H1 (cell line): Measurements from ENCODE around the gene APOO. TPM values are rescaled to one million over a fixed set of nuclear protein-coding genes. Genes with fewer than 3 reads are reported as not detected.

Source experiments
- CTCF ChIA-PET: fragments of 300-600 bp; sonication (Branson Sonifier 250); formaldehyde crosslinking; loops from one replicate; lab custom pipeline; 2021; ENCODE audit not compliant: partially characterized antibody; lab: Charles Lee
- POLR2A ChIA-PET: fragments of 300-600 bp; sonication (Branson Sonifier 250); formaldehyde crosslinking; loops from one replicate; lab custom pipeline; 2021; ENCODE audit warnings: inconsistent platforms; ENCODE audit not compliant: partially characterized antibody; lab: Charles Lee
- DNase-seq, 2 experiments: peaks; one replicate each; pipeline versions ENCODE4 v3.0.0 to v3.0.0-alpha.2; 2010 to 2022; ENCODE audit warnings: low spot score in 2 of 2, low read depth in 1 of 2, mixed read lengths in 1 of 2
- FAIRE-seq: peaks from 2 replicates; lab custom pipeline; 2011; peaks lifted over from hg19 to GRCh38; lab: Jason Lieb, UNC
- H2AFZ ChIP-seq: 2 replicates; pipeline ENCODE4 v1.8.1; 2012; ENCODE audit warnings: low read length, inconsistent platforms
- H2AK5ac ChIP-seq: 2 replicates; pipeline ENCODE4 v1.6.1; 2013; ENCODE audit warnings: low read depth, low read length
- H2BK120ac ChIP-seq: replicated peaks from 2 replicates; pipeline ENCODE3; 2013; ENCODE audit warnings: low read depth, low read length, inconsistent platforms
- H2BK12ac ChIP-seq: 2 replicates; pipeline ENCODE4 v1.6.1; 2013; ENCODE audit warnings: low read depth, low read length
- H2BK15ac ChIP-seq: 2 replicates; pipeline ENCODE4 v1.6.1; 2013; ENCODE audit warnings: low read length
- H2BK20ac ChIP-seq: 2 replicates; pipeline ENCODE4 v1.6.1; 2013; ENCODE audit warnings: low read length
- H2BK5ac ChIP-seq: 2 replicates; pipeline ENCODE4 v1.6.1; 2013; ENCODE audit warnings: low read depth, low read length
- H3K14ac ChIP-seq: 2 replicates; pipeline ENCODE4 v1.6.1; 2013; ENCODE audit warnings: inconsistent platforms; ENCODE audit not compliant: insufficient read length
- H3K18ac ChIP-seq: 2 replicates; pipeline ENCODE4 v1.6.1; 2013; ENCODE audit warnings: low read length; ENCODE audit errors: extremely low read depth
- H3K23ac ChIP-seq: 2 replicates; pipeline ENCODE4 v1.6.1; 2013; ENCODE audit warnings: inconsistent platforms; ENCODE audit not compliant: insufficient read length
- H3K23me2 ChIP-seq: 2 replicates; pipeline ENCODE4 v1.6.1; 2013; ENCODE audit warnings: low read depth, low read length
- H3K27ac ChIP-seq: 2 replicates; pipeline ENCODE4 v1.6.1; 2011; ENCODE audit warnings: low read depth, low read length, inconsistent platforms
- H3K27me3 ChIP-seq, 4 experiments: replicated peaks in 1 of 4; 1 replicate in 1 of 4; 2 replicates in 3 of 4; pipeline versions ENCODE4 v1.6.1 to v1.8.1; 2011 to 2013; ENCODE audit warnings: low read length in 3 of 4, mild to moderate bottlenecking in 3 of 4, inconsistent platforms in 2 of 4, mixed read lengths in 2 of 4, moderate library complexity in 1 of 4; ENCODE audit not compliant: control insufficient read depth in 3 of 4, insufficient read depth in 3 of 4; ENCODE audit errors: extremely low read depth in 1 of 4
- H3K36me3 ChIP-seq, 4 experiments: 2 replicates each; pipeline versions ENCODE4 v1.6.1 to v1.8.1; 2011 to 2013; ENCODE audit warnings: mild to moderate bottlenecking in 4 of 4, low read length in 3 of 4, moderate library complexity in 2 of 4, control low read depth in 1 of 4, inconsistent platforms in 1 of 4; ENCODE audit not compliant: insufficient read depth in 4 of 4, control insufficient read depth in 2 of 4
- H3K4ac ChIP-seq: replicated peaks from 2 replicates; pipeline ENCODE3; 2013; ENCODE audit warnings: low read length, low read depth, mixed read lengths, inconsistent platforms; ENCODE audit not compliant: insufficient read length
- H3K4me1 ChIP-seq, 4 experiments: replicated peaks in 1 of 4; 1 replicate in 1 of 4; 2 replicates in 3 of 4; pipeline versions ENCODE4 v1.6.1 to v1.8.1; 2011 to 2013; ENCODE audit warnings: low read length in 3 of 4, inconsistent platforms in 2 of 4, mixed read lengths in 1 of 4; ENCODE audit not compliant: insufficient read depth in 4 of 4, control insufficient read depth in 3 of 4
- H3K4me2 ChIP-seq, 2 experiments: 2 replicates each; pipeline versions ENCODE4 v1.6.1 to v1.8.1; 2011 to 2013; ENCODE audit warnings: low read depth in 2 of 2, low read length in 2 of 2, control low read depth in 1 of 2, inconsistent platforms in 1 of 2, mild to moderate bottlenecking in 1 of 2; ENCODE audit not compliant: insufficient read depth in 1 of 2
- H3K4me3 ChIP-seq, 4 experiments: fragments of 200-600, 300-600 bp in 1 of 4; sonication (generic), shearing (Covaris generic), sonication (Bioruptor Twin) in 1 of 4; 2 replicates each; pipeline versions ENCODE4 v1.5.1 to v1.8.1; 2011 to 2016; ENCODE audit warnings: low read length in 4 of 4, low read depth in 3 of 4, control low read depth in 2 of 4, inconsistent platforms in 2 of 4, mild to moderate bottlenecking in 2 of 4, mixed read lengths in 1 of 4, moderate library complexity in 1 of 4; ENCODE audit not compliant: insufficient read depth in 2 of 4; ENCODE audit errors: extremely low read depth in 1 of 4
- H3K56ac ChIP-seq: replicated peaks from 2 replicates; pipeline ENCODE3; 2013; ENCODE audit warnings: low read depth, mild to moderate bottlenecking, mixed read lengths, low read length, inconsistent platforms; ENCODE audit not compliant: insufficient read length
- H3K79me1 ChIP-seq: 2 replicates; pipeline ENCODE4 v1.6.1; 2013; ENCODE audit warnings: low read depth, low read length, control low read depth
- H3K79me2 ChIP-seq, 2 experiments: 2 replicates each; pipeline versions ENCODE4 v1.6.1 to v1.8.1; 2012 to 2013; ENCODE audit warnings: low read length in 2 of 2, mild to moderate bottlenecking in 2 of 2, inconsistent platforms in 1 of 2; ENCODE audit not compliant: insufficient read depth in 2 of 2, control insufficient read depth in 1 of 2
- H3K9ac ChIP-seq, 4 experiments: replicated peaks in 1 of 4; 1 replicate in 1 of 4; 2 replicates in 3 of 4; pipeline versions ENCODE4 v1.6.1 to v1.8.1; 2011 to 2013; ENCODE audit warnings: low read depth in 3 of 4, low read length in 3 of 4, control low read depth in 2 of 4, mild to moderate bottlenecking in 2 of 4, moderate library complexity in 2 of 4, inconsistent platforms in 1 of 4; ENCODE audit errors: extremely low read depth in 1 of 4
- H3K9me3 ChIP-seq, 2 experiments: 2 replicates each; pipeline versions ENCODE4 v1.6.1 to v1.8.1; 2012 to 2013; ENCODE audit warnings: mild to moderate bottlenecking in 2 of 2, moderate library complexity in 2 of 2, control low read depth in 1 of 2, inconsistent platforms in 1 of 2, low read depth in 1 of 2, low read length in 1 of 2, mixed read lengths in 1 of 2; ENCODE audit not compliant: insufficient read depth in 2 of 2
- H4K20me1 ChIP-seq, 2 experiments: replicated peaks in 1 of 2; 2 replicates each; pipeline versions ENCODE3 to v1.8.1; 2011 to 2013; ENCODE audit warnings: inconsistent platforms in 2 of 2, low read length in 2 of 2, mild to moderate bottlenecking in 1 of 2; ENCODE audit not compliant: insufficient read depth in 2 of 2, control insufficient read depth in 1 of 2
- H4K5ac ChIP-seq: 2 replicates; pipeline ENCODE4 v1.6.1; 2013; ENCODE audit warnings: low read length, low read depth, mixed read lengths, inconsistent platforms; ENCODE audit not compliant: insufficient read length
- H4K8ac ChIP-seq: 2 replicates; pipeline ENCODE4 v1.8.0; 2013; ENCODE audit warnings: mild to moderate bottlenecking, moderate library complexity, low read length, inconsistent platforms; ENCODE audit not compliant: insufficient read depth; ENCODE audit errors: extremely low read depth
- H4K91ac ChIP-seq: replicated peaks from 2 replicates; pipeline ENCODE3; 2013; ENCODE audit warnings: low read length, mixed read lengths, inconsistent platforms; ENCODE audit not compliant: insufficient read length
- ASH2L ChIP-seq: fragments of 200-600, 300-600 bp; sonication (generic); IDR thresholded peaks from one replicate; pipeline ENCODE4 v1.7.1; 2017; ENCODE audit warnings: low read length
- CBX8 ChIP-seq: fragments of 300-800, 300-1000 bp; sonication (generic); IDR thresholded peaks from 2 replicates; pipeline ENCODE4 v1.7.1; 2016; ENCODE audit warnings: low read depth, low read length, borderline replicate concordance
- CEBPB ChIP-seq: IDR thresholded peaks from 2 replicates; pipeline ENCODE4 v1.6.1; 2012; ENCODE audit warnings: low read depth, low read length
- CHD1 ChIP-seq: IDR thresholded peaks from 2 replicates; pipeline ENCODE4 v1.6.1; 2012; ENCODE audit warnings: low read depth, low read length, improper control_type of control experiment
- E2F6 ChIP-seq: IDR thresholded peaks from 2 replicates; pipeline ENCODE4 v1.6.1; 2012; ENCODE audit warnings: inconsistent platforms
- GTF2F1 ChIP-seq: IDR thresholded peaks from 2 replicates; pipeline ENCODE4 v1.6.1; 2012; ENCODE audit warnings: low read depth, low read length, improper control_type of control experiment, borderline replicate concordance
- RAD21 ChIP-seq, 2 experiments: IDR thresholded peaks in 1 of 2; conservative IDR thresholded peaks in 1 of 2; 2 replicates each; pipeline ENCODE4 v1.6.1; 2011; ENCODE audit warnings: low read depth in 2 of 2, low read length in 2 of 2, improper control_type of control experiment in 1 of 2, inconsistent platforms in 1 of 2, mild to moderate bottlenecking in 1 of 2, moderate library complexity in 1 of 2
- SP1 ChIP-seq: IDR thresholded peaks from 2 replicates; pipeline ENCODE4 v1.6.1; 2011; ENCODE audit warnings: low read depth, low read length
- SP2 ChIP-seq: IDR thresholded peaks from 2 replicates; pipeline ENCODE4 v1.6.1; 2012; ENCODE audit warnings: mild to moderate bottlenecking, low read length, inconsistent platforms
- ZNF274 ChIP-seq: IDR thresholded peaks from 2 replicates; pipeline ENCODE4 v1.7.0; 2012; ENCODE audit warnings: low read length, borderline replicate concordance; ENCODE audit errors: extremely low read depth
- WGBS, 2 experiments: shearing (Covaris generic) in 1 of 2; methylation state at CpG; one replicate each; pipeline versions ENCODE4 v1.1.6 to v1.1.7; 2013 to 2015; ENCODE audit warnings: low lambda C conversion rate in 2 of 2, mixed read lengths in 2 of 2, inconsistent platforms in 1 of 2, low coverage in 1 of 2, missing lambda C conversion rate in 1 of 2; ENCODE audit not compliant: insufficient replicate concordance in 2 of 2, insufficient coverage in 1 of 2, insufficient read length in 1 of 2; ENCODE audit errors: extremely low coverage in 1 of 2, missing lambda C conversion rate in 1 of 2; 5-methylcytosine and 5-hydroxymethylcytosine counted together
- polyA plus RNA-seq, 7 experiments: library from polyadenylated mRNA; depleted of rRNA in 3 of 7; stranded (reverse) in 5 of 7; unstranded in 2 of 7; fragments of >200 nt in 5 of 7; fragments of 200-250 nt in 2 of 7; gene quantifications; 1 replicate in 5 of 7; 2 replicates in 1 of 7; 4 replicates in 1 of 7; pipeline versions ENCODE4 v1.2.1 to v1.2.3, GENCODE V29; 2011 to 2013; ENCODE audit warnings: missing spikeins in 2 of 7, mixed read lengths in 2 of 7
- total RNA-seq: library from RNA; stranded (reverse); fragmentation: NEBNext Ultra II Directional; extraction: Animal tissue kit (Norgen Biotek cat#: 25700); gene quantifications from 2 replicates; pipeline ENCODE4 v1.2.1, GENCODE V29; 2021
- TF ChIP-seq, protein P1 (sequence below): IDR thresholded peaks from 2 replicates; pipeline ENCODE4 v1.6.1; 2012; ENCODE audit warnings: low read length, inconsistent platforms

Gene APOO
- total and polyA plus RNA-seq, 2 of the 8 experiments (the other 6 are each of a cell fraction or from before 2014, with no cell fraction given), result 25.7 to 45.0 TPM

DNA sequence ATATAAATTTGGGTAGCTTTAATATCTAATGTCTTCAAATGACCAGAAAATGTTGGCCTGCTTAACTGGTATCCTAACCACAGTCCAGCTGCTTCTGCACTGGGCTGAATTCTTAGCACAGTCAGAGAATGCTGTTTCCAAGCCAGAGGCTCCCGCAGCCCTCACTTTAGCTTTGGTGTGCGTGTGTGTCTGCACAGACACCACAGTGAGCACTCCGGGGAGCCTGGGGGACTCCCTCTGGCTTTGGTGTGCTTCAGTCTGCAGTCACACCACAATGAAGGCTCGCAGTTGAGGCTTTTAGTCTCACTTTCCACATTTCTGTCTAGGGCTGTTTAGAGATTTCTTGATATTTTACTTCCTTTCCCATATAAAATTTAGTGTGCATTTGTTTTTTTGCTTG, 53.6 kb downstream of the APOO start:
- Histone ChIP-seq H3K56ac (no peak overlapping the region), H3K9me3 (no peaks in the 10 kb centered on the region), H3K79me2 (no peaks in the 10 kb centered on the region), H2BK20ac (no peak overlapping the region), H3K27me3 (no peaks in the 10 kb centered on the region), H3K4me1 (no peaks in the 10 kb centered on the region), H2BK12ac (no peak overlapping the region), H4K20me1 (no peaks in the 10 kb centered on the region), H4K8ac (no peak overlapping the region), H2AK5ac (no peak overlapping the region), H2BK120ac (no peak overlapping the region), H3K14ac (no peak overlapping the region), H3K18ac (no peak overlapping the region), H3K23ac (no peak overlapping the region), H2BK5ac (no peak overlapping the region), H3K9ac (no peak overlapping the region), H3K36me3 (peaks cover 0 to 3% (median 0%) of the 10 kb centered on the region in 4 experiments; a peak in 1 of 8 replicates), H3K27ac (no peak overlapping the region), H2AFZ (no peak overlapping the region), H2BK15ac (no peak overlapping the region), H3K4me2 (no peak overlapping the region), H4K5ac (no peak overlapping the region), H4K91ac (no peak overlapping the region), H3K4ac (no peak overlapping the region), H3K79me1 (no peaks in the 10 kb centered on the region), H3K23me2 (no peaks in the 10 kb centered on the region), H3K4me3 (no peak overlapping the region)
- ChIA-PET CTCF (no interaction called here), POLR2A (no interaction called here)
- no peak for DNase-seq
- FAIRE-seq, result no peak
- WGBS, 2 experiments, result 89% methylated on average over 4 of the region's 4 CpGs; no CpG with 5 or more reads in 1 of the 2 experiments
- TF ChIP-seq GTF2F1 (no peak), E2F6 (no peak), SP1 (no peak), CEBPB (no peak), CHD1 (no peak), RAD21 (IDR thresholded peaks at IDR 0.05 in 1 of 2, conservative IDR thresholded peaks at IDR 0.05 in 1 of 2; ENCODE audit: low read depth in 2 of 2, low read length in 2 of 2) (no peak), SP2 (no peak), ASH2L (no peak), CBX8 (no peak), ZNF274 (no peak)
- TF ChIP-seq, protein P1, sequence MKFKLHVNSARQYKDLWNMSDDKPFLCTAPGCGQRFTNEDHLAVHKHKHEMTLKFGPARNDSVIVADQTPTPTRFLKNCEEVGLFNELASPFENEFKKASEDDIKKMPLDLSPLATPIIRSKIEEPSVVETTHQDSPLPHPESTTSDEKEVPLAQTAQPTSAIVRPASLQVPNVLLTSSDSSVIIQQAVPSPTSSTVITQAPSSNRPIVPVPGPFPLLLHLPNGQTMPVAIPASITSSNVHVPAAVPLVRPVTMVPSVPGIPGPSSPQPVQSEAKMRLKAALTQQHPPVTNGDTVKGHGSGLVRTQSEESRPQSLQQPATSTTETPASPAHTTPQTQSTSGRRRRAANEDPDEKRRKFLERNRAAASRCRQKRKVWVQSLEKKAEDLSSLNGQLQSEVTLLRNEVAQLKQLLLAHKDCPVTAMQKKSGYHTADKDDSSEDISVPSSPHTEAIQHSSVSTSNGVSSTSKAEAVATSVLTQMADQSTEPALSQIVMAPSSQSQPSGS, result no peak
